ENCODE results near the gene PLOD1. TPM values are rescaled to one million over a fixed set of nuclear protein-coding genes. Genes with fewer than 3 reads are reported as not detected.
"Not testable (repeated sequence)": the region's sequence is repeated elsewhere in the genome, so short reads cannot be mapped to it uniquely, and the experiment has no call there.

The PLOD1 gene
- total RNA-seq, 1 donor from 2014 or later = 80.7 TPM

GRCh38 chr1:11898831-11899467, 35.6 kb upstream of the PLOD1 start:
- Mint-ChIP-seq H3K4me3 (ENCODE audit: low read depth) (no peak overlapping the region), H3K27me3 (peaks cover 15% of the 10 kb centered on the region), H3K27ac (no peak overlapping the region), H3K36me3 (ENCODE audit: insufficient read depth) (no peaks in the 10 kb centered on the region), H3K4me1 (ENCODE audit: low read depth) (no peaks in the 10 kb centered on the region), H3K9me3 (ENCODE audit: low read depth) (no peaks in the 10 kb centered on the region)
- TF ChIP-seq CTCF (IDR thresholded peaks at IDR 0.05; ENCODE audit: unreplicated experiment) = no peak
- peak; percentile 48 for DNase-seq (ENCODE audit: low spot score, unreplicated experiment)

GRCh38 chr1:11901446-11901845, 33.1 kb upstream of the PLOD1 start:
- not testable (repeated sequence) for H3K27ac Mint-ChIP-seq; H3K4me3 Mint-ChIP-seq (ENCODE audit: low read depth); H3K4me1 Mint-ChIP-seq (ENCODE audit: low read depth); H3K36me3 Mint-ChIP-seq (ENCODE audit: insufficient read depth); H3K9me3 Mint-ChIP-seq (ENCODE audit: low read depth); DNase-seq (ENCODE audit: low spot score, unreplicated experiment)
- peaks cover 15% of the 10 kb centered on the region for H3K27me3 Mint-ChIP-seq

GRCh38 chr1:11903210-11903609, 31.3 kb upstream of the PLOD1 start:
- Mint-ChIP-seq H3K4me3 (ENCODE audit: low read depth) (no peak overlapping the region), H3K27me3 (peaks cover 10% of the 10 kb centered on the region), H3K36me3 (ENCODE audit: insufficient read depth) (no peaks in the 10 kb centered on the region), H3K9me3 (ENCODE audit: low read depth) (no peaks in the 10 kb centered on the region), H3K27ac (no peak overlapping the region), H3K4me1 (ENCODE audit: low read depth) (no peaks in the 10 kb centered on the region)
- no peak for TF ChIP-seq CTCF (IDR thresholded peaks at IDR 0.05; ENCODE audit: unreplicated experiment)
- DNase-seq (ENCODE audit: low spot score, unreplicated experiment) = no peak

- not testable (repeated sequence) for H3K9me3 Mint-ChIP-seq (ENCODE audit: low read depth); H3K4me3 Mint-ChIP-seq (ENCODE audit: low read depth)
These were observed 30.4 kb upstream of the PLOD1 start for GRCh38 chr1:11904156-11904555.

GRCh38 chr1:11904978-11905377, 29.5 kb upstream of the PLOD1 start:
- Mint-ChIP-seq H3K36me3 (ENCODE audit: insufficient read depth) (no peaks in the 10 kb centered on the region), H3K27me3 (no peaks in the 10 kb centered on the region), H3K4me1 (ENCODE audit: low read depth) (peaks cover 6% of the 10 kb centered on the region), H3K27ac (no peak overlapping the region), H3K9me3 (ENCODE audit: low read depth) (no peaks in the 10 kb centered on the region), H3K4me3 (ENCODE audit: low read depth) (no peak overlapping the region)
- DNase-seq (ENCODE audit: low spot score, unreplicated experiment) = no peak
- TF ChIP-seq CTCF (IDR thresholded peaks at IDR 0.05; ENCODE audit: unreplicated experiment) = no peak

More at GRCh38 chr1:11904156-11904555, 30.4 kb upstream of the PLOD1 start:
- H3K36me3 Mint-ChIP-seq (ENCODE audit: insufficient read depth); DNase-seq (ENCODE audit: low spot score, unreplicated experiment); H3K27ac Mint-ChIP-seq; H3K27me3 Mint-ChIP-seq; H3K4me1 Mint-ChIP-seq (ENCODE audit: low read depth): not testable (repeated sequence)

- Mint-ChIP-seq H3K27ac (no peak overlapping the region), H3K36me3 (ENCODE audit: insufficient read depth) (no peaks in the 10 kb centered on the region), H3K4me3 (ENCODE audit: low read depth) (no peak overlapping the region), H3K4me1 (ENCODE audit: low read depth) (peaks cover 6% of the 10 kb centered on the region), H3K9me3 (ENCODE audit: low read depth) (no peaks in the 10 kb centered on the region), H3K27me3 (no peaks in the 10 kb centered on the region)
- no peak for DNase-seq (ENCODE audit: low spot score, unreplicated experiment)
- TF ChIP-seq CTCF (IDR thresholded peaks at IDR 0.05; ENCODE audit: unreplicated experiment) = no peak
These were observed 27.6 kb upstream of the PLOD1 start for GRCh38 chr1:11906870-11907269.
